Stimulated activated CD4-positive, alpha-beta T cell treated with anti-CD3 and anti-CD28 coated beads, Interleukin-4, amount 100 ng/mL, for 48 hours (primary cell): Measurements from ENCODE around the gene WRAP73.
"Not testable (repeated sequence)": the region's sequence is repeated elsewhere in the genome, so short reads cannot be mapped to it uniquely, and the experiment has no call there.

Experiments
- DNase-seq, 2 donors: peaks; one replicate each; pipeline ENCODE4 v3.0.0-alpha.2; 2020; ENCODE audit warnings: low read depth in 2 of 2

The WRAP73 gene

DNA sequence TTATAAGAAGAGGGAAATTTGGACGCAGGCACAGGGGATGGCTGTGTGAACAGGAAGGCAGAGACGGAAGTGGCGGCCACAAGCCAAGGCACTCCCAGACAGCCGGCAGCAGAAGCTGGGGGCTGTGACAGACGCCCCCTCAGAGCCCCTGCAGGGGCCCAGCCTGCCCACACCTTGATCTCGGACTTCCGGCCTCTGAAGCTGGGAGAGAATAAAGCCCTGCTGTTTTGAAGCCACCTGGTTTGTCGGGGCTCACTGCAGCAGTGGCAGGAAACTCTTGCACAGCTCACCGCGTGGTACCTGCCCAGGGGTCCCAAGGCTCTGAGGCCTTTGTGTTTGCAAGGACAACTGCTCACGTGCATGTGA, 52.3 kb downstream of the WRAP73 start:
- DNase-seq, result no peak

DNA sequence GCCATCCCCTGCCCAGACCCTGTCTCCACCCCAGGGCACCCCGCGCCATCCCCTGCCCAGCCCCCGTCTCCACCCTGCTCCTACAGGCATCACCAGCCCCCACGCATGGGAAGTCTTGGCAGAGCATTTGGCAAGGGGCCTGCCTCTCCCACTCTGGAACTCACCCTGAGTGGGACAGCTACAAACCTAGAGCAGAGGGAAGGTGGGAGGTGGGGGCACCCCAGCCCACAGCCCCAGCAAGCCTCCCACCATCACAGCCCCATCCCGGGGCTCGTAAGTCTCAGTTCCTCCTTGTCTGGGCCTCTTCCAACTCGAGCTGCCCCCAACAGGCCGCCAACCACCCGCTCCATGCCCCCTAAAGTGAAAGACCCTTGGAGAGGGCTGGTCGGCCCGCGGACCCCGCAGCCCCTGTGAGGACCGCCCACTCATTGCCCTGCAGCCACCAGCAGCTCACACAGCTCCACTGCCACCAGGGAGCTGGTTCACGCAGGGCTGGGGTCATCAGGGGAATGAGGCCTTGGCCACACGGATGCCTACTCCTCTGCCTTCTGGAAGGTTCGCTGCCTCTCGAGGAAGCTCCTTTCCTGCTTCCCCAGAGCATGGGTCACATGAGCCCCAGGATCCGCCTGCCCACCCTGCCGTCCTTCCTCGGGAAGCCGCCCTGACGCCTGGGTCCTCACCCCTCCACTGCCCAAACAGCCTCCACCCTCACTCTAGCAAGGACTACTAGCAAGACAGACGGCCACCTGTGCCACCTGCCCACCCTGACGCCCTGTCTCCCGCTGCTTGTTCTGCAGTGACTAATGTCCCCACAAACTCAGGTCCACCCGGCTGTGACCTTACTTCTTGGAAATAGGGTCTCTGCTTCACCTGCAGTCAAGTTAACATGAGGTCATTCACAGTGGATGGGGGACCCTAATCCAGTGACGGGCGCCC, 53.0 kb downstream of the WRAP73 start:
- DNase-seq, result no peak

DNA sequence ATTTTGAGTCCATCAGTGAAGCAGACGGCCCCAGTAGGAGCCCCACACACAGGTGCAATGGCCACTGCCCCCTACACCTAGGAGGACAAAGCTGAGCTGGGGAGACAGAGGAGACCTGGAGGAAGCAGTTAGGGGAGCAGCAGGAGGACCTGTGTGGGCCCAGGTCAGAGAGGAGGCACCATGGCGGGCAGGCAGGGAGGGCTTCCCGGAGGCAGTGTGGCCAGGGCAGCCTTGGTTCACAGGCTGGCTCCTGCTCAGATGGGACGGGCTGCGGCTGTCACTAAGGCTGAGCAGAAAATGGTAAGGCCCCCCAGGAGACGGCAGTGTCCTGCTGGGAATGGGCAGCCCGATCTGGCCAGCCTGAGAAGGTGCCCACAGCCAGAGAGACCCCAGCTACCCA, 54.0 kb downstream of the WRAP73 start:
- DNase-seq, result no peak

DNA sequence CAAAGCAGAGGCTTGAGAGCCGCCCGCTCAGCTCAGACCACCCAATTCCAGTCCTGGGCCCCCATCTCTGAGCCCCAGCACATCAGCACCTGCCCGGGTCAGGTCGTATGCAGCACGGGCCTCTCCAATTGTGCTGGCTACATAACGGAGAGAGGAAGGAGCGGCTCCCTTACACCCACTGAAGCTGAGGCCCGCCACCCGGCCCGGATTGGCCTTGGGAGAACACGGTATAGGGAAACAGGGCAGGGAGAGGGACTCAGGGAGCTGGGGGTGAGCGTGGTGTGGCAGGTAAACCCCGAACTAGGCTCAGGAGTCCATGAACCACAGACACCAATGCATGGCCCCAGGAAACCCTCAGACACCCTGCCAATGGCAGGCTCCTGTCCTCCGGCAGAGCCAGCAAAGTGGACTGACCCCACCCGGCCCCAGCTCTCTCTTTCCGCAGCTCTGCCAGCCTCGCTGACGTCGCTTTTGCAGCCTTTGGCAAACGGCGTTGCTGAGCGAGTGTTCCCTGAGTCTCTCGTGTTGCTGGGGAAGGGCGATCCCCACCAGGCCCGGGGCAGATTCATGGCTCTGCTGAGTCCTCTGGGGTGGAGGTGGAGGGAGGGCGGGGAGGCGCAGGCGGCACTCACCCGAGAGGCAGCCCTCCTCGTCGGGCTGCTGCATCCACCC, 55.1 kb downstream of the WRAP73 start:
- no peak for DNase-seq

DNA sequence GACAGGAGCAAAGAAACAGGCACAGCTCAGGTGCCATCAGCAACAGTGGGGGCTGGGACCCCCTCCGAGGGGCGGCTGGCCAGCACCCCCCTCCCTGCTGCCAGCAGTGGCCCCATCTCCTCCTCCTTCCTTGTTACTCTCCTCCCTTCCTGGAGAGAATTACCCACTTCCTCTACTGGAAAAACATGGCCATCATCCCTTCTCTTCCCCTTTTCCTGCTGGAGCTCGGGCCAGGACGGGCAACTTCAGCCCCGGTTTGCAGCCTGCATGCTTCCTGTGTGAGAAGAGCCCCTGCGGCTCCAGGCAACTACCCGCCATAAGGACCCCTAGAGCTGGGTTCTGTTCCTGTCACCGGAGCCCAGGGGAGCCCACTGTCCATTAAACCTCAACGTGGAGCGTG, 56.2 kb downstream of the WRAP73 start:
- DNase-seq, result no peak

DNA sequence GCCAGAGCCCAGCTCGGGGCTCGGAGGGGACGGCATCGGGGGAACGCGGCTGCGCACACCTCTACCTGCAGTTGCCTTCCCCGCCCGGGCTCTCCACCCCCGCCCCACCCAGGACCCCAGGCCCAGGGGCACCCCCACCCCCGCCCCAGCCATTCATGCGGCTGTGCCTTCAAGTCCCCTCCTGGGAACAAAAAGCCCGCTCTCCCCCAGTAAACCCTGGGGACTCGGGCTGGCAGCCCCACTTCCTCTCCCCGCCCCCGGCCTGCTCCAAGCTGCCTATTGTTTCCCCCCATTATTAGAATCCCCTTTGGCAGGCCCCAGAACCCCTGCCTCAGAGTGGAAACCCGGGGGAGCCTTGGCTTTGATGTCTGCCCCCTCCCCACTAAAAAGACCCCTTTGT, 56.6 kb downstream of the WRAP73 start:
- DNase-seq, result no peak

DNA sequence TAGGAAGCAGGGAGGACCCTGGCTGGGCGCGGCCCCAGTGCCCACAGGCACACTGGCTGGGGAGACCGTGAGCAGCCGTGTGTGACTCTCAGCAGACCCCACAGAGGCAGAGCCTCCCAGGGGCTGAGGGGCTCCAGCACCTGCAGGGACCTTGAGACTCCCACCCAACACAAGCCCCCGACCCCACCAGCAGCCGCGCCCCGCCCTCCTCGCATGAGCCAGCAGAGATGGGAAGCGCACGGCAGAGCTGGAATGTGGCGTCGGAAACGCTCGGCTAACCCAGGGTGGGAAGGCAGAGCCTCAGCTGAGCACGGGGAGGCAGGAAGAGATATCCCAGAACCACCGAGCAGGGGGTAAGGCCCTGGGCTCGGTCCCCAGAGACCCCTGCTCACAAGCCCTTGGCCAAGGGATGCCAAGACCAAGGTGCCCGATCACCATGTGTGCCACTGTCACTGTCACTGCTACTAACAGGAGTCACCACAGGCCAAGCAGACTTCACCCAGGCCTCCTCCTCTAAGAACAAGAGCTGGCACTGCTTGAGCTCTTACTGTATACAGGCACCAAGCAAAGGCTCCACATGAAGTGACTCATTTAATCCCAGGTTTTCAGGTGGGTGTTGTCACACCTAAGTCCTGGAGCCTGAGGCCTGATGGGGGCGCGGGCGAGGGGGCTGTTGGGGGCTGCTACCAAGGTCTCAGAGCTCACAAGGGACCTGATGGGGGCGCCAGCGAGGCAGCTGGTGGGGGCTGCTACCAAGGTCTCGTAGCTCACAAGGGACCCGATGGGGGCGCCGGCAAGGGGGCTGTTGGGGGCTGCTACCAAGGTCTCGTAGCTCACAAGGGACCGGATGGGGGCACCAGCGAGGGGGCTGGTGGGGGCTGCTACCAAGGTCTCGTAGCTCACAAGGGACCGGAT, 58.7 kb downstream of the WRAP73 start:
- DNase-seq, result no peak

DNA sequence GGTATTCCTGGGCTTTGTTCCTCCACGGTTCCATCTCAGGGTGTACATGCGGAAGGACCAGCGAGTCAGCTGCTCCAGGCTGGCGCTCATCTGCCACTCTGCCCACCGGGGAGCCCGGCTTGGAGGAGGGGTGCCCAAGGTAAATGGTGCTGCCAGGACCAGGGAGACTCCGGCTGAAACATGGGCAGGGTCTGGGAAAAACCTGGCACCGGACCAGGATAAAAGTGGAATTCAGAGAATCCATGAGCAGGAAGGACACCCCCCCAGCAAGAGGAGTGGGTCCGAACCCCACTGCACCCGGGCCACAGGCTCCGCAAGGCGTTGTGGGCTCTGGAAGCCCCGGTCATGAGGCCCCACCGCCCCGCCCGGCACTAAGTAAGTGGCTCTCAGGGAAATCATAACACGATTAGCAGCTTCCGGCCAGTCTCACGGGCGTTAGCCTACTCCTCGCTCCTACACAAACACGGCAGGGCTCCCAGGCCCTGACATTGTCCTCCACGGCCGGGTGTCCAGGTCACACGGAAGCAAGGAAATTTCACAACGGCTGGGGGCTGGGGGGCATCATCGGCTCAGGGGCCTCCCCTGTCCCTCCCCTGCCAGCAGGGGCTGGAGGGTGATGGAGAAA, 59.7 kb downstream of the WRAP73 start:
- no peak for DNase-seq

DNA sequence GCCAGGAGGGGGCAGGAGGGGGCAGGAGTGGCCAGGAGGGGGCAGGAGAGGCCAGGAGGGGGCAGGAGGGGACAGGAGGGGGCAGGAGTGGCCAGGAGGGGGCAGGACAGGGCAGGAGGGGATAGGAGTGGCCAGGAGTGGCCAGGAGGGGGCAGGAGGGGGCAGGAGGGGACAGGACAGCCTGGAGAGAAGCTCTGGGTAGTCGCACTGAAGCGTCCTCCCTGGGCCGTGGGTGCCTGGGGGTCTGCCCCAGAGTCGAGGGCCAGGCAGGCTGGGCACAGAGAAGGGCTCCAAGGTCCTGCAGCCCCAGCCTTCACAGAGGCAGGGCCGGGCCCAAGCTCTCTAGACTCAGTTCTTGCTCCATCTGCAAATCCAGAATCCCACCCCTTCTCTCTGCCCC, 61.5 kb downstream of the WRAP73 start:
- no peak for DNase-seq

DNA sequence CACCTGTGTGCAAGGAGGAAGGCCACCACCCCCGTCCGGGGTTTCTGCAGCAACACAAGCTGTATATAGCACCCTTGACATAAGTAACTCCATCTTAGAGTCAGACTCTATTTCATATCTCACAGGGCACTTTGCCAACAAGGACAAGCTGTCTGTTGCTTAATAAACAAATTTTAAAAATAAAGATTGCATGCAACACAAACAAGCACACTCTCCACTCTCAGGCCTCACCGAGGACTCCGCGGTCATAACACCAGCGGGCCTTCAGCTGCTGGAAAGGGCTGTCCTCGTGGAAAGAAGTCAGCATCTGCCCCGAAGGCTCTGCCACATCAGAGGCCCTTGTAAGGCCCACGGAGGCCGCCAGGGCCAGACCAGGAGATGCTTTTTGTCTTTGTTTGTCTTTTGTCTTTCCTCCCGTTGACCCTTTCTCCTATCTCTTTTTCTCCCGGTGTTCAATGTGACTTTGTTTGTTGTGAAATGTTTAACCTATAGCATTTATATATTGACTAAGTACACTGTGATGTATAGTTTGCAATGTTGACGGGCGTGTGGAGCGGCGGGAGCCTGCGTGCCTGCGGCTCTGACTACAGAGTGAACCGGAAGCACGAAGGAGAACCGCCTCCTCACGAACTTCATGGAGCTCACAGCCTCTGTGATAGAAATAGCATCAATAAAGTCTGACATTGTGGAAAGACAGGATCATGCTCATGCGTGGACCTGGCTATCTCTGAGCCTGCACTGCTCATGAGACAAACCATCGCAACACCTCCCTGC, 62.7 kb downstream of the WRAP73 start:
- no peak for DNase-seq

DNA sequence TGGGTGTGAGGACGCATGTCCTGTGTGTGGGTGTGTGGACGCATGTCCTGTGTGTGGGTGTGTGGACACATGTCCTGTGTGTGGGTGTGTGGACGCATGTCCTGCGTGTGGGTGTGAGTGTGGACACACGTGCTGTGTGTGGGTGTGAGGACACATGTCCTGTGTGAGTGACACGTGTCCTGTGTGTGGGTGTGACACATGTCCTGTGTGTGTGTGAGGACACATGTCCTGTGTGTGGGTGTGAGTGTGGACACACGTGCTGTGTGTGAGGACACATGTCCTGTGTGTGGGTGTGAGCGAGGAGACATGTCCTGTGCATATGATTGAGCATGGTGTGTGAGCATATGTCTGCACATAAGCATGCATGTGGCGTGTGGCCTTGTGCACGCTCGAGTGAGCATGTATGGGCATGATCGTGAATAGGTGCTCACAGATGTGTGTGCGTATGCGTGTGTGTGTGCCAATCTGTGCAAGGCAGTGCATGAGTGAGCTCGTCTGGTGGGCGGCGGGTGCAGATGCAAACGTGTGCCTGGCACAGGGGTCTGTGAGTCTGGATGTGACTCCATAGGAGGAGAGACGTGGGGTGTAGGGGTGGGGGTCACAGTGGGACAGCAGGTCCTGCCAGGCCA, 63.8 kb downstream of the WRAP73 start:
- DNase-seq, result no peak

DNA sequence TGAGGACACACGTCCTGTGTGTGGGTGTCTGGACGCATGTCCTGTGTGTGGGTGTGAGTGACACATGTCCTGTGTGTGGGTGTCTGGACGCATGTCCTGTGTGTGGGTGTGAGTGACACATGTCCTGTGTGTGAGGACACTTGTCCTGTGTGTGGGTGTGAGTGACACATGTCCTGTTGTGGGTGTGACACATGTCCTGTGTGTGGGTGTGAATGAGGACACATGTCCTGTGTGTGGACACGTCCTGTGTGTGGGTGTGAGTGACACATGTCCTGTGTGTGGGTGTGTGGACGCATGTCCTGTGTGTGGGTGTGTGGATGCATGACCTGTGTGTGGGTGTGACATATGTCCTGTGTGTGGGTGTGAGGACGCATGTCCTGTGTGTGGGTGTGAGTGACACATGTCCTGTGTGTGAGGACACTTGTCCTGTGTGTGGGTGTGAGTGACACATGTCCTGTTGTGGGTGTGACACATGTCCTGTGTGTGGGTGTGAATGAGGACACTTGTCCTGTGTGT, 64.5 kb downstream of the WRAP73 start:
- DNase-seq, result not testable (repeated sequence)

DNA sequence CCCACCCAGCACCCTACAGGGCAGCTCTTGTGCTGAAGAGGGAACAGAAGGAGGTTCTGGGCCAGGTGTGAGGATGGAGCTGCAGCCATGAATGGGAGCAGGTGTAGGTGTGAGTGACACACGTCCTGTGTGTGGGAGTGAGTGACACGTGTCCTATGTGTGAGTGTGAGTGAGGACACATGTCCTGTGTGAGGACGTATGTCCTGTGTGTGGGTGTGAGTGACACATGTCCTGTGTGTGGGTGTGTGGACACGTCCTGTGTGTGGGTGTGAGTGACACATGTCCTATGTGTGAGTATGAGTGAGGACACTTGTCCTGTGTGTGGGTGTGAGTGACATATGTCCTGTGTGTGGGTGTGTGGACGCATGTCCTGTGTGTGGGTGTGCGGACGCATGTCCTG, 65.0 kb downstream of the WRAP73 start:
- no peak for DNase-seq

DNA sequence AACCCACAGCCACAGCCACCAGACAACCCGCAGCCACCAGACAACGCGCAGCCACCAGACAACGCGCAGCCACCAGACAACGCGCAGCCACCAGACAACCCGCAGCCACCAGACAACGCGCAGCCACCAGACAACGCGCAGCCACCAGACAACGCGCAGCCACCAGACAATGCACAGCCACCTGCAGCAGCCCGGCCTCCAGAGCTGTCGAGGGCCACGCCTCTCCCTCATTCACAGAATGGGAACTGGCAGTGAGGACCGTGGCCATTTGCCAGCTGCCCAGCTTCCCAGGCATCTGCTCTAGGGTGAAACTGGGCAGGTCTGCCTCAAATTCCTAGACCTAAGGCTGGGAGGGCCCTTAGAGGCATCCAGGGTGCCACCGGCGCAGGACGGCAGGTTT, 66.2 kb downstream of the WRAP73 start:
- not testable (repeated sequence) for DNase-seq

DNA sequence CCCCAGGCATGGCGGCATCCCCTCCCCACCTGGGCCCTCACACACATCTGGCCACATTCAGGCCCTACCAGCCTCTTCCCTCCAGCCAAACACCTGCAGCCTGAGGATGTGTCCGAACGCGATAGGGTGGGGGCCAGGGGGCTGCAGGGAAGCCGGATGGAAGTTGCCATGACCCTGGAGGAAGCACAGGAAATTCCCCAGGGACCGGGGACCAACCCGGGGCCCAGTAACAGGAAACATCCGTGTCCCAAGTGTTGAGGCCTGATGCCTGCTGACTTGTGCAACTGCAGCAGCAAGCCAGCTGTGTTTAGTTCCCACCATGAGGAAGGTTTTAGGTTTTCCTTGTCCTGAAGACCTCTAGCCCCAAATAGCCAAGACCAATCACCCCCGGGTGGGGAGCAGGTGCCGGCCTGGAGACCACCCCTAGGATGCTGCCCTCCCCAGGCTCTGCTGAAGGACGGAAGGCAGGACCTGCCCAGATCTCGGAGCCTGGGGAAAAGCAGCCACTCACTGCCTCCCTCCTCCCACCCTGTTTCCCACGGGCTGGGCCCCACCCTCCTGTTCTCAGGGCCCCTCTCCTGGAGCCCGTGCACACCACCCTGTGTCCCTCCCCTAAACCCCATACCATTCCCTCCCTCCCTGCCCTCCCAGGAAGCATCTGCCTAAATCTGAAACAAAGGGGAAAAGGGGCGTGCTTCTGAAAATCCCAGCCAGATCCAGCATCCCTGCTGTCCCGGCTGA, 68.4 kb downstream of the WRAP73 start:
- DNase-seq, result no peak
